Measurements from ENCODE around the gene GJB3. TPM values are rescaled to one million over a fixed set of nuclear protein-coding genes. Genes with fewer than 3 reads are reported as not detected.
"Not testable (repeated sequence)": the region's sequence is repeated elsewhere in the genome, so short reads cannot be mapped to it uniquely, and the experiment has no call there.

The GJB3 gene
- total and polyA plus RNA-seq, 10 of the 15 experiments (the other 5 are each of a cell fraction or from before 2014, with no cell fraction given) = not detected

GRCh38 chr1:34736692-34737091, 44.3 kb upstream of the GJB3 start:
- FAIRE-seq = no peak
- in situ Hi-C loops (cut with MboI) = no loop called here

GRCh38 chr1:34737236-34737635, 43.8 kb upstream of the GJB3 start:
- intact Hi-C loops (cut with micrococcal nuclease; ENCODE audit: unreplicated experiment); H3K9ac ChIP-seq (ENCODE audit: control insufficient read depth, insufficient read depth, low read length); H3K9me3 ChIP-seq (replicated peaks; ENCODE audit: control insufficient read depth, insufficient read depth, low read length); H3K4me1 ChIP-seq (ENCODE audit: control insufficient read depth, insufficient read depth, low read length); H3K4me3 ChIP-seq; ATAC-seq; RAD21 ChIA-PET (ENCODE audit: unreplicated experiment); FAIRE-seq; POLR2A ChIA-PET; BruUV-seq (replicated peaks); SMC1A ChIA-PET (ENCODE audit: uncharacterized antibody, unreplicated experiment); H3K79me2 ChIP-seq (ENCODE audit: control insufficient read depth, insufficient read depth, low read length); H3K27me3 ChIP-seq (replicated peaks in 1 of 2; ENCODE audit: control insufficient read depth in 2 of 2, insufficient read depth in 2 of 2, low read length in 1 of 2); DNase-seq (ENCODE audit: low read depth, low spot score); H4K20me1 ChIP-seq (ENCODE audit: control insufficient read depth, insufficient read depth); in situ Hi-C loops (cut with MboI); H3K36me3 ChIP-seq (ENCODE audit: control insufficient read depth in 2 of 2, insufficient read depth in 2 of 2, low read length in 1 of 2); H3K4me2 ChIP-seq (ENCODE audit: control insufficient read depth, insufficient read depth); H2AFZ ChIP-seq (ENCODE audit: control insufficient read depth, low read depth, low read length); H3K27ac ChIP-seq (ENCODE audit: control insufficient read depth, insufficient read depth): not testable (repeated sequence)
- CTCF ChIA-PET = interaction anchor here (0.5 kb wide), 1 partner anchor 1104 kb away, joined by 3 read pairs; no protein-coding TSS in a partner anchor
- 39% methylated on average over 12 of the region's 12 CpGs for WGBS (ENCODE audit: insufficient coverage, insufficient replicate concordance, low lambda C conversion rate, missing lambda C conversion rate)

More at GRCh38 chr1:34736692-34737091, 44.3 kb upstream of the GJB3 start:
- BruUV-seq (replicated peaks) = no TSS peak
- H3K27ac ChIP-seq (ENCODE audit: control insufficient read depth, insufficient read depth) = no peak overlapping the region
- H3K4me1 ChIP-seq (ENCODE audit: control insufficient read depth, insufficient read depth, low read length) = no peaks in the 10 kb centered on the region
- ChIA-PET RAD21 (ENCODE audit: unreplicated experiment) (no interaction called here), CTCF (interaction anchor here (0.5 kb wide), 1 partner anchor 1103 kb away, joined by 3 read pairs; no protein-coding TSS in a partner anchor), POLR2A (no interaction called here), SMC1A (ENCODE audit: uncharacterized antibody, unreplicated experiment) (no interaction called here)
- H3K9me3 ChIP-seq (replicated peaks; ENCODE audit: control insufficient read depth, insufficient read depth, low read length) = no peaks in the 10 kb centered on the region
- H3K27me3 ChIP-seq (replicated peaks in 1 of 2; ENCODE audit: control insufficient read depth in 2 of 2, insufficient read depth in 2 of 2, low read length in 1 of 2) = peaks cover 0 to 2% of the 10 kb centered on the region in 2 experiments; a peak in 3 of 4 replicates
- intact Hi-C loops (cut with micrococcal nuclease; ENCODE audit: unreplicated experiment) = no loop called here
- 35% methylated on average over 10 of the region's 10 CpGs for WGBS (ENCODE audit: insufficient coverage, insufficient replicate concordance, low lambda C conversion rate, missing lambda C conversion rate)
- H3K79me2 ChIP-seq (ENCODE audit: control insufficient read depth, insufficient read depth, low read length) = no peaks in the 10 kb centered on the region
- no peak overlapping the region for H3K9ac ChIP-seq (ENCODE audit: control insufficient read depth, insufficient read depth, low read length)
- H3K4me3 ChIP-seq = no peak overlapping the region
- ATAC-seq (no peak), DNase-seq (ENCODE audit: low read depth, low spot score) (no peak)
- no peaks in the 10 kb centered on the region for H4K20me1 ChIP-seq (ENCODE audit: control insufficient read depth, insufficient read depth)
- no peak overlapping the region for H3K4me2 ChIP-seq (ENCODE audit: control insufficient read depth, insufficient read depth)
- no peaks in the 10 kb centered on the region for H3K36me3 ChIP-seq (ENCODE audit: control insufficient read depth in 2 of 2, insufficient read depth in 2 of 2, low read length in 1 of 2)
- no peak for TF ChIP-seq HDGF (IDR thresholded peaks at IDR 0.05)
- no peak for TF ChIP-seq POLR2AphosphoS2 (IDR thresholded peaks at IDR 0.05; ENCODE audit: low read depth, low read length)
- no peak for TF ChIP-seq RCOR1 (conservative IDR thresholded peaks at IDR 0.05; ENCODE audit: low read depth, low read length)
- no peak for TF ChIP-seq RBBP5 (conservative IDR thresholded peaks at IDR 0.05)
- no peak for TF ChIP-seq MYB (IDR thresholded peaks at IDR 0.05; ENCODE audit: borderline replicate concordance, low read depth, low read length)
- no peak for TF ChIP-seq HDAC2 (IDR thresholded peaks at IDR 0.05)
- TF ChIP-seq IRF3 (IDR thresholded peaks at IDR 0.05) = no peak
- no peak for TF ChIP-seq MTA3 (IDR thresholded peaks at IDR 0.05; ENCODE audit: borderline replicate concordance, low read length)
- H2AFZ ChIP-seq (ENCODE audit: control insufficient read depth, low read depth, low read length) = no peak overlapping the region
